ENCODE data around the gene LSAMP. TPM values are rescaled to one million over a fixed set of nuclear protein-coding genes. Genes with fewer than 3 reads are reported as not detected.
"Not testable (repeated sequence)": the region's sequence is repeated elsewhere in the genome, so short reads cannot be mapped to it uniquely, and the experiment has no call there.

The LSAMP gene
- total RNA-seq, 4 donors from 2014 or later, result 1.1 to 3.5 (median 2.0) TPM

GRCh38 chr3:115766587-115767482 lies 678.5 kb downstream of the LSAMP start:
- TF ChIP-seq POLR2A (IDR thresholded peaks at IDR 0.05) (no peak), CTCF (IDR thresholded peaks at IDR 0.05) (no peak)
- H3K4me3 ChIP-seq (ENCODE audit: low read depth, poor library complexity, severe bottlenecking), result no peak overlapping the region
- 74 to 77% methylated on average over 6 of the region's 6 CpGs for WGBS, 2 donors
- intact Hi-C loops (cut with DNase I; ENCODE audit: low total_unique reads), result no loop called here
- no peak for DNase-seq (ENCODE audit: low spot score in 2 of 2)

GRCh38 chr3:115761927-115762305 lies 683.4 kb downstream of the LSAMP start:
- no peak overlapping the region for H3K4me3 ChIP-seq (ENCODE audit: low read depth, poor library complexity, severe bottlenecking)
- intact Hi-C loops (cut with DNase I; ENCODE audit: low total_unique reads), result no loop called here
- no peak for TF ChIP-seq POLR2A (IDR thresholded peaks at IDR 0.05)
- TF ChIP-seq CTCF (IDR thresholded peaks at IDR 0.05), result no peak
- DNase-seq (ENCODE audit: low spot score in 2 of 2), result no peak

- TF ChIP-seq CTCF (IDR thresholded peaks at IDR 0.05) (no peak), POLR2A (IDR thresholded peaks at IDR 0.05) (no peak)
- 74 to 78% methylated on average over 3 of the region's 3 CpGs for WGBS, 2 donors
- no peak for DNase-seq (ENCODE audit: low spot score in 2 of 2)
- intact Hi-C loops (cut with DNase I; ENCODE audit: low total_unique reads), result no loop called here
- no peak overlapping the region for H3K4me3 ChIP-seq (ENCODE audit: low read depth, poor library complexity, severe bottlenecking)
Measured at GRCh38 chr3:115760716-115761115, 684.6 kb downstream of the LSAMP start.

- no peak for DNase-seq (ENCODE audit: low spot score in 2 of 2)
- intact Hi-C loops (cut with DNase I; ENCODE audit: low total_unique reads), result no loop called here
- 82 to 84% methylated on average over 1 of the region's 1 CpG for WGBS, 2 donors
- TF ChIP-seq CTCF (IDR thresholded peaks at IDR 0.05) (no peak), POLR2A (IDR thresholded peaks at IDR 0.05) (no peak)
- H3K4me3 ChIP-seq (ENCODE audit: low read depth, poor library complexity, severe bottlenecking), result no peak overlapping the region
Measured at GRCh38 chr3:115758076-115758763, 687.1 kb downstream of the LSAMP start.

GRCh38 chr3:115752978-115753377 lies 692.3 kb downstream of the LSAMP start:
- DNase-seq (ENCODE audit: low spot score in 2 of 2); H3K4me3 ChIP-seq (ENCODE audit: low read depth, poor library complexity, severe bottlenecking); intact Hi-C loops (cut with DNase I; ENCODE audit: low total_unique reads): not testable (repeated sequence)
- 90 to 94% methylated on average over 1 of the region's 1 CpG for WGBS, 2 donors

Measured in lower leg skin (tissue), 4 donors.